CD4-positive, alpha-beta T cell treated with Interleukin-21 for 1 hour (primary cell): ENCODE data around the gene EXOSC7.

Experiments
- DNase-seq: peaks from one replicate; pipeline ENCODE4 v3.0.0-alpha.2; 2020

Gene EXOSC7

DNA sequence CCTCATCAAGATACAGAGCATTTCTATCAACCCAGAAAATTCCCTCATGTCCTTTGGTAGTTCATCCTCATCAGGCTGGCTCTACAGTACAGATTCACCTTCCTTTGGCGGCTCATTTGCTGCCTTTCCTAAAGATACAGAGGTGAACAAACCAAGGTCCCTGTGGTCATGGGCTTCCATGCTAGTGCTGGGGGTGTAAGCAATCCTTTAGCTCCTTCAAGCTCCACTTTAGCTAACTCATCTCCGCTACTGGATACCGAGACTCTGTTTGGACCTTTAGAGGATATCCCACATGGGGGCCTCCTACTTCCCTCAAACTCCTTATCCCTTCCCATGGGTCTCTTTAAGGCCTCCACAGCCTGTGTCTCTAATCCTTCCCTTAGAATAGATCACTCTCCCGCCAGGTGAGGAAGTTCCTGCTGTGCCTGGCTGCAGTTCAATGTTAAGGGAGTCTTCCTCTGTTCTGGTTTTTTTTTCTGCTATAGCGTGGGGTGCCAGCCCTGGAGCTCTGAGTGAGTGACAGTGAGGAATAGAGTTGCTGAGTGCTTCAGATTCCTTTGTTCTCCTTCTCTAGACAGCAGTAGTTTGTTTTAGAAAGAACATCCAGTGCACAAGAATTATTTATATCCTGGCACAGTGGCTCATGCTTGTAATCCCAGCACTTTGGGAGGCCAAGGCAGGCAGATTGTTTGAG is 80.7 kb downstream of the EXOSC7 start:
- no peak for DNase-seq

DNA sequence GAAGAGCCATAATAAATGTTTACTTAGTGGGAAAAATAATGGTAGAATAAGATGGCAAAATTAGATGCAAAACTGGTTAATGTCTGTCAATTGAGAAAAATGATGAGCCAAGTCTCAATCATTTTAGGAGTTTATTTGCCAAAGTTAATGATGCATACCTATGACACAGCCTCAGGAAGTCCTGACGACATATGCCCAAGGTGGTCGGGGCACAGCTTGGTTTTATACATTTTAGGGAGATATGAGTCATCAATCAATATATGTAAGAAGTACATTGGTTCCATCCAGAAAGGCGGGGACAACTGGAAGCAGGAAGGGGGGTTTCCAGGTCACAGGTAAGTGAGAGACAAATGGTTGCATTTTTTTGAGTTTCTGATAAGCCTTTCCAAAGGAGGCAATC is 81.5 kb downstream of the EXOSC7 start:
- DNase-seq = no peak

DNA sequence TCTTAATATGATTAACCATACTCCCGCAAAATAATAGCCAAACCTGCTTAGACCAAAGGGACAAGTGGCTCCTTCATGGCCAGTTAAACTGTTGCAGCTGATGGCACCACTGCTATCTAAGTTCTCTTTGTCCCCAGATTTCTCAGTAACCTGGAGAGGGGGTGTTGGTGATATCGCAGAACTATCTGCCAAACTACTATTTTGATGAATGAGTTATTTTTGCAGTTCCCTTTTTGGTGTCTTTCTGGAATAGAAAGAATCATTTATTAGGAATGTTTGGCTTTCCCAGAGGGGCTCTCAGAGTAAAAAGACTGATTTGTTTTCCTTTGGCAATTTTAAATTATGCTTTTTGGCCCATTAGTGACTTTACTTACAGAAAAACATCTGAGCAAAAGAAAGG is 83.1 kb downstream of the EXOSC7 start:
- no peak for DNase-seq

- no peak for DNase-seq
Measured at GRCh38 chr3:45060165-45060892, 84.3 kb downstream of the EXOSC7 start.
